Uterus (tissue), 2 donors: ENCODE results near the gene MSL3B.

Source experiments
- POLR2A ChIP-seq, 2 donors: fragments of 450-650 bp; IDR thresholded peaks; one replicate each; pipeline ENCODE4 v1.6.1; 2016; ENCODE audit warnings: antibody characterized with exemption in 2 of 2, mild to moderate bottlenecking in 1 of 2, moderate library complexity in 1 of 2
- TF ChIP-seq, protein P1 (sequence below), 4 experiments: fragments of 200-600 bp in 2 of 4; fragments of 450-650 bp in 2 of 4; sonication (generic) in 2 of 4; IDR thresholded peaks; one replicate each; pipeline ENCODE4 v1.5.1; 2016 to 2019; ENCODE audit warnings: antibody characterized with exemption in 4 of 4, mild to moderate bottlenecking in 2 of 4, moderate library complexity in 1 of 4

DNA sequence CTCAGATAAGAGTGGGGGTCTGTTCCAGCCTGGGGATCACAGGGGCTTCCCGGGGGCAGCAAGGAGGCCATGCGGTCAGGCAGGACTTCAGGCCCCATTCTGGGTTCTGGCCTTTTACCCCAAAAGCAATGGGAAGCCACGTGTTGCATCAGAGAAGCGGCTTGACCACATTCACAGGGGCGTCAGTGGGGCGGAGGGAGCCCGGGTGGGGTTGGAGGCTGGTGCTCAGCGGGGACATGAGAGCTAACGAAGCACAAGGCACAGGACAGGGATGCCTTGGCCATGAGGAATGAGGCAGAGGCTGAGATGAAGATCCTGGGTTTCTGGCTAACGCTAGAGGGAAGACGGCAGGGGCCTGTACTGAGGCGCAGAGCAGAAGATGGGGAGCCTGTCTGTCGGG lies 19.9 kb downstream of the MSL3B start:
- no peak for TF ChIP-seq POLR2A (IDR thresholded peaks at IDR 0.05)
- TF ChIP-seq, protein P1, sequence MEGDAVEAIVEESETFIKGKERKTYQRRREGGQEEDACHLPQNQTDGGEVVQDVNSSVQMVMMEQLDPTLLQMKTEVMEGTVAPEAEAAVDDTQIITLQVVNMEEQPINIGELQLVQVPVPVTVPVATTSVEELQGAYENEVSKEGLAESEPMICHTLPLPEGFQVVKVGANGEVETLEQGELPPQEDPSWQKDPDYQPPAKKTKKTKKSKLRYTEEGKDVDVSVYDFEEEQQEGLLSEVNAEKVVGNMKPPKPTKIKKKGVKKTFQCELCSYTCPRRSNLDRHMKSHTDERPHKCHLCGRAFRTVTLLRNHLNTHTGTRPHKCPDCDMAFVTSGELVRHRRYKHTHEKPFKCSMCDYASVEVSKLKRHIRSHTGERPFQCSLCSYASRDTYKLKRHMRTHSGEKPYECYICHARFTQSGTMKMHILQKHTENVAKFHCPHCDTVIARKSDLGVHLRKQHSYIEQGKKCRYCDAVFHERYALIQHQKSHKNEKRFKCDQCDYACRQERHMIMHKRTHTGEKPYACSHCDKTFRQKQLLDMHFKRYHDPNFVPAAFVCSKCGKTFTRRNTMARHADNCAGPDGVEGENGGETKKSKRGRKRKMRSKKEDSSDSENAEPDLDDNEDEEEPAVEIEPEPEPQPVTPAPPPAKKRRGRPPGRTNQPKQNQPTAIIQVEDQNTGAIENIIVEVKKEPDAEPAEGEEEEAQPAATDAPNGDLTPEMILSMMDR (IDR thresholded peaks at IDR 0.05): no peak
